HEK293 (cell line): Measurements from ENCODE around the gene OTP.

Experiments used
- CTCF ChIA-PET: fragments of 350-600 bp; formaldehyde crosslinking; extraction: SDS; loops from one replicate; lab custom pipeline; 2021; ENCODE audit warnings: antibody characterized with exemption; lab: Yijun Ruan, JAX
- POLR2A ChIA-PET: fragments of 300-600 bp; formaldehyde crosslinking; extraction: SDS; loops from one replicate; lab custom pipeline; 2020; ENCODE audit warnings: antibody characterized with exemption, inconsistent platforms; lab: Yijun Ruan, JAX
- H3K27ac ChIP-seq: fragments of 200-500 bp; sonication (Bioruptor generic); 2 replicates; pipeline ENCODE4 v1.5.1; 2014; ENCODE audit warnings: low read depth, low read length, control low read depth, inconsistent platforms; ENCODE audit errors: extremely low read depth
- H3K36me3 ChIP-seq, 2 experiments: fragments of 200-500 bp in 1 of 2; sonication (Bioruptor generic) in 1 of 2; 1 replicate in 1 of 2; 2 replicates in 1 of 2; pipeline ENCODE4 v1.5.1; 2014 to 2017; ENCODE audit warnings: inconsistent platforms in 2 of 2, low read length in 2 of 2; ENCODE audit not compliant: control insufficient read depth in 2 of 2, insufficient read depth in 1 of 2
- H3K4me1 ChIP-seq: fragments of 200-500 bp; sonication (Bioruptor generic); 2 replicates; pipeline ENCODE4 v1.5.1; 2014; ENCODE audit warnings: mild to moderate bottlenecking, low read length, inconsistent platforms; ENCODE audit not compliant: control insufficient read depth, insufficient read depth
- H3K4me3 ChIP-seq: 2 replicates; pipeline ENCODE4 v1.5.1; 2011; ENCODE audit warnings: low read depth, mild to moderate bottlenecking, control low read depth, low read length, moderate library complexity
- H3K9me3 ChIP-seq: fragments of 200-500 bp; sonication (Bioruptor generic); 2 replicates; pipeline ENCODE4 v1.5.1; 2014; ENCODE audit warnings: low read depth, low read length, inconsistent platforms; ENCODE audit not compliant: control insufficient read depth, insufficient read depth
- KLF7 ChIP-seq: fragments of 450-650 bp; formaldehyde crosslinking; IDR thresholded peaks from 2 replicates; pipeline ENCODE4 v1.5.1; 2016; ENCODE audit warnings: missing biosample characterization, missing genetic modification characterization, borderline replicate concordance
- KLF8 ChIP-seq: fragments of 450-650 bp; formaldehyde crosslinking; IDR thresholded peaks from 2 replicates; pipeline ENCODE4 v1.5.1; 2016; ENCODE audit warnings: missing biosample characterization, missing genetic modification characterization
- PRDM2 ChIP-seq: fragments of 450-650 bp; formaldehyde crosslinking; IDR thresholded peaks from 2 replicates; pipeline ENCODE4 v1.5.1; 2016; ENCODE audit warnings: missing biosample characterization, missing genetic modification characterization, borderline replicate concordance
- PRDM4 ChIP-seq: fragments of 450-650 bp; formaldehyde crosslinking; IDR thresholded peaks from 2 replicates; pipeline ENCODE4 v1.5.1; 2017; ENCODE audit warnings: missing biosample characterization, missing genetic modification characterization
- REST ChIP-seq: fragments of 450-650 bp; formaldehyde crosslinking; IDR thresholded peaks from 2 replicates; pipeline ENCODE4 v1.5.1; 2016; ENCODE audit warnings: missing biosample characterization, missing genetic modification characterization
- WT1 ChIP-seq: fragments of 450-650 bp; formaldehyde crosslinking; IDR thresholded peaks from 2 replicates; pipeline ENCODE4 v1.5.1; 2016; ENCODE audit warnings: missing biosample characterization, missing genetic modification characterization
- ZNF169 ChIP-seq: fragments of 450-650 bp; formaldehyde crosslinking; IDR thresholded peaks from 2 replicates; pipeline ENCODE4 v1.5.1; 2016; ENCODE audit warnings: missing biosample characterization, missing genetic modification characterization
- ZNF501 ChIP-seq: fragments of 450-650 bp; formaldehyde crosslinking; IDR thresholded peaks from 2 replicates; pipeline ENCODE4 v1.5.1; 2016; ENCODE audit warnings: missing biosample characterization, missing genetic modification characterization
- ZNF670 ChIP-seq: fragments of 450-650 bp; formaldehyde crosslinking; IDR thresholded peaks from 2 replicates; pipeline ENCODE4 v1.5.1; 2016; ENCODE audit warnings: missing biosample characterization, missing genetic modification characterization, low read depth
- ZSCAN18 ChIP-seq: fragments of 450-650 bp; formaldehyde crosslinking; IDR thresholded peaks from 2 replicates; pipeline ENCODE4 v1.5.1; 2016; ENCODE audit warnings: missing biosample characterization, missing genetic modification characterization

Gene OTP

GRCh38 chr5:77635917-77636640 lies 2.4 kb downstream of the OTP start (continued):
- TF ChIP-seq PRDM2 (tag by site-specific recombination) (no peak), KLF7 (tag by site-specific recombination) (no peak), PRDM4 (no peak), ZNF169 (tag by site-specific recombination) (no peak), ZNF501 (tag by site-specific recombination) (no peak)
- TF ChIP-seq, all 188 proteins: peak for 0

- no peaks in the 10 kb centered on the region for H3K36me3 ChIP-seq
- ChIA-PET POLR2A (interaction anchor here (0.7 kb wide), 1 partner anchor 19 kb away, joined by 4 read pairs; no protein-coding TSS in a partner anchor), CTCF (interaction anchor here (1.4 kb wide), 2 partner anchors 11 to 15 kb away, joined by 3 read pairs; no protein-coding TSS in a partner anchor)
- H3K4me3 ChIP-seq: no peak overlapping the region
- H3K9me3 ChIP-seq: no peaks in the 10 kb centered on the region
- no peak for TF ChIP-seq KLF8 (tag by site-specific recombination)
- no peak for TF ChIP-seq WT1 (tag by site-specific recombination)
- TF ChIP-seq ZNF670: no peak
- TF ChIP-seq ZSCAN18 (tag by site-specific recombination): no peak
- TF ChIP-seq REST (tag by site-specific recombination): peak; percentile 94
- no peak overlapping the region for H3K27ac ChIP-seq
- H3K4me1 ChIP-seq: peaks cover 3% of the 10 kb centered on the region
Observed at GRCh38 chr5:77635067-77635916, 3.2 kb downstream of the OTP start.
